GM23248 (cell line): ENCODE data around the gene PTCH1. TPM values are rescaled to one million over a fixed set of nuclear protein-coding genes. Genes with fewer than 3 reads are reported as not detected.

Experiments
- DNase-seq: peaks from one replicate; pipeline ENCODE4 v3.0.0-alpha.2; 2015
- H2AFZ ChIP-seq: fragments of 200-600 bp; sonication (generic); 2 replicates; pipeline ENCODE4 v1.6.1; 2016; ENCODE audit warnings: antibody characterized with exemption
- H3F3A ChIP-seq: fragments of 200-600 bp; sonication (generic); 2 replicates; pipeline ENCODE4 v1.6.1; 2016; ENCODE audit warnings: mild to moderate bottlenecking, antibody characterized with exemption, mixed run types; ENCODE audit not compliant: insufficient read depth
- H3K27ac ChIP-seq: fragments of 200-600 bp; sonication (generic); 2 replicates; pipeline ENCODE4 v1.5.1; 2016; ENCODE audit warnings: mild to moderate bottlenecking
- H3K27me3 ChIP-seq: fragments of 200-600 bp; sonication (generic); replicated peaks from 2 replicates; pipeline ENCODE4 v1.6.1; 2016; ENCODE audit warnings: mild to moderate bottlenecking; ENCODE audit not compliant: insufficient read depth
- H3K36me3 ChIP-seq: fragments of 200-600 bp; sonication (generic); 2 replicates; pipeline ENCODE4 v1.6.1; 2016; ENCODE audit warnings: low read depth, mild to moderate bottlenecking
- H3K4me1 ChIP-seq: fragments of 200-600 bp; sonication (generic); 2 replicates; pipeline ENCODE4 v1.6.1; 2016; ENCODE audit warnings: mild to moderate bottlenecking; ENCODE audit not compliant: insufficient read depth
- H3K4me2 ChIP-seq: fragments of 200-600 bp; sonication (generic); one replicate; pipeline ENCODE4 v1.6.1; 2016; ENCODE audit warnings: mild to moderate bottlenecking; ENCODE audit not compliant: unreplicated experiment
- H3K4me3 ChIP-seq: fragments of 200-600 bp; sonication (generic); 2 replicates; pipeline ENCODE4 v1.5.1; 2016; ENCODE audit warnings: mild to moderate bottlenecking
- H3K79me2 ChIP-seq: fragments of 200-600 bp; sonication (generic); 2 replicates; pipeline ENCODE4 v1.6.1; 2016; ENCODE audit warnings: mild to moderate bottlenecking; ENCODE audit not compliant: insufficient read depth
- H3K9ac ChIP-seq: fragments of 200-600 bp; sonication (generic); 2 replicates; pipeline ENCODE4 v1.6.1; 2016; ENCODE audit warnings: mild to moderate bottlenecking
- H3K9me2 ChIP-seq: fragments of 200-600 bp; sonication (generic); 2 replicates; pipeline ENCODE4 v1.6.1; 2016; ENCODE audit warnings: mixed run types, mild to moderate bottlenecking, moderate library complexity; ENCODE audit not compliant: insufficient read depth
- H3K9me3 ChIP-seq: fragments of 200-600 bp; sonication (generic); one replicate; pipeline ENCODE4 v1.6.1; 2017; ENCODE audit warnings: low read depth
- H4K20me1 ChIP-seq: fragments of 200-600 bp; sonication (generic); 2 replicates; pipeline ENCODE4 v1.6.0; 2016; ENCODE audit not compliant: insufficient read depth
- EZH2 ChIP-seq: fragments of 200-600 bp; sonication (generic); IDR thresholded peaks from 2 replicates; pipeline ENCODE4 v1.6.1; 2018; ENCODE audit warnings: antibody characterized with exemption, mild to moderate bottlenecking; ENCODE audit not compliant: insufficient read depth, poor library complexity, severe bottlenecking
- EZH2phosphoT487 ChIP-seq: fragments of 200-600 bp; sonication (generic); IDR thresholded peaks from 2 replicates; pipeline ENCODE4 v1.6.1; 2018; ENCODE audit warnings: antibody characterized with exemption, moderate library complexity, mild to moderate bottlenecking, low read depth; ENCODE audit not compliant: insufficient read depth
- WGBS, 2 experiments: methylation state at CpG; one replicate each; pipeline ENCODE4 v1.1.6; 2015 to 2017; ENCODE audit warnings: low lambda C conversion rate in 2 of 2, low coverage in 1 of 2; ENCODE audit errors: missing lambda C conversion rate in 2 of 2; 5-methylcytosine and 5-hydroxymethylcytosine counted together
- in situ Hi-C: fragments of 300-500 bp; cut with MboI; formaldehyde crosslinking; loops from 2 replicates; pipeline ENCODE4 v1.15.0; 2020
- polyA plus RNA-seq: library from polyadenylated mRNA; unstranded; fragments of >200 nt; fragmentation: Nextera tagmentation; extraction: Ambion mirVana; gene quantifications from 2 replicates; pipeline ENCODE4 v1.2.1, GENCODE V29; 2016
- total RNA-seq: library from RNA; depleted of rRNA; stranded (reverse); fragments of >200 nt; shearing (Covaris generic); gene quantifications from 2 replicates; pipeline ENCODE4 v1.2.3, GENCODE V29; 2014

PTCH1 gene
- total and polyA plus RNA-seq, 2 experiments from 2014 or later = 3.8 to 7.3 TPM

GRCh38 chr9:95508968-95509850 lies 7.6 kb downstream of the PTCH1 start:
- Histone ChIP-seq H2AFZ (peak overlapping the region; percentile 99), H3K27me3 (no peaks in the 10 kb centered on the region), H4K20me1 (no peaks in the 10 kb centered on the region), H3K4me2 (peak overlapping the region; percentile 98), H3K27ac (peak overlapping the region; percentile 71), H3K36me3 (no peaks in the 10 kb centered on the region), H3K4me1 (peaks cover 20% of the 10 kb centered on the region; the same call in 1 of the 2 replicates), H3K9me2 (no peaks in the 10 kb centered on the region), H3K9me3 (no peaks in the 10 kb centered on the region), H3K4me3 (peak overlapping the region; percentile 93), H3F3A (peaks cover 15% of the 10 kb centered on the region), H3K79me2 (peaks cover 18% of the 10 kb centered on the region; the same call in 1 of the 2 replicates), H3K9ac (peak overlapping the region; percentile 88)
- 1% methylated on average over 40 to 42 of the region's 48 CpGs for WGBS, 2 experiments
- in situ Hi-C loops = no loop called here
- TF ChIP-seq EZH2 (no peak), EZH2phosphoT487 (no peak)
- peak; percentile 93 for DNase-seq

- in situ Hi-C loops = no loop called here
- Histone ChIP-seq H3K4me3 (peak overlapping the region; percentile 93), H3F3A (peaks cover 15% of the 10 kb centered on the region)
Measured at GRCh38 chr9:95508242-95508967, 8.4 kb downstream of the PTCH1 start.

GRCh38 chr9:95507464-95508241 lies 9.1 kb downstream of the PTCH1 start:
- peak overlapping the region; percentile 82 for H3K27ac ChIP-seq
- no peaks in the 10 kb centered on the region for H4K20me1 ChIP-seq
- H3F3A ChIP-seq = peaks cover 15% of the 10 kb centered on the region
- H3K79me2 ChIP-seq = peaks cover 23% of the 10 kb centered on the region
- peak overlapping the region; percentile 93 for H3K9ac ChIP-seq
- H3K36me3 ChIP-seq = no peaks in the 10 kb centered on the region
- peak overlapping the region; percentile 93 for H3K4me3 ChIP-seq
- no peaks in the 10 kb centered on the region for H3K9me3 ChIP-seq
- peak; percentile 75 for DNase-seq
- H3K4me2 ChIP-seq = peak overlapping the region; percentile 98
- WGBS, 2 experiments = 1% methylated on average over 20 to 36 of the region's 36 CpGs
- H3K4me1 ChIP-seq = peaks cover 23% of the 10 kb centered on the region; the same call in 1 of the 2 replicates
- no peaks in the 10 kb centered on the region for H3K9me2 ChIP-seq
- H3K27me3 ChIP-seq = no peaks in the 10 kb centered on the region
- peak overlapping the region; percentile 94 for H2AFZ ChIP-seq
- in situ Hi-C loops = no loop called here
- TF ChIP-seq EZH2 (no peak), EZH2phosphoT487 (no peak)

More at GRCh38 chr9:95508242-95508967, 8.4 kb downstream of the PTCH1 start:
- DNase-seq = peak; percentile 65
- Histone ChIP-seq H3K4me1 (peaks cover 23% of the 10 kb centered on the region; the same call in 1 of the 2 replicates), H4K20me1 (no peaks in the 10 kb centered on the region), H2AFZ (peak overlapping the region; percentile 99), H3K4me2 (peak overlapping the region; percentile 98), H3K79me2 (peaks cover 19% of the 10 kb centered on the region), H3K9me2 (no peaks in the 10 kb centered on the region), H3K9me3 (no peaks in the 10 kb centered on the region), H3K36me3 (no peaks in the 10 kb centered on the region), H3K27ac (peak overlapping the region; percentile 71), H3K9ac (peak overlapping the region; percentile 93), H3K27me3 (no peaks in the 10 kb centered on the region)
- TF ChIP-seq EZH2phosphoT487 (no peak), EZH2 (no peak)
- 0 to 1% methylated on average over 54 of the region's 111 CpGs for WGBS, 2 experiments
